Measurements from ENCODE around the gene GAS7.

Gene GAS7

GRCh38 chr17:10130677-10131076 is 67.7 kb downstream of the GAS7 start:
- no peak for DNase-seq (ENCODE audit: low read depth)

- DNase-seq (ENCODE audit: low read depth): no peak
Observed at GRCh38 chr17:10130263-10130662, 68.1 kb downstream of the GAS7 start.

- no peak for DNase-seq (ENCODE audit: low read depth)
Observed at GRCh38 chr17:10127819-10128425, 70.5 kb downstream of the GAS7 start.

GRCh38 chr17:10126616-10127501 is 71.5 kb downstream of the GAS7 start:
- no peak for DNase-seq (ENCODE audit: low read depth)

- DNase-seq (ENCODE audit: low read depth): no peak
Observed at GRCh38 chr17:10126276-10126615, 72.2 kb downstream of the GAS7 start.

GRCh38 chr17:10125531-10126275 is 72.7 kb downstream of the GAS7 start:
- no peak for DNase-seq (ENCODE audit: low read depth)

GRCh38 chr17:10123093-10123492 is 75.3 kb downstream of the GAS7 start:
- no peak for DNase-seq (ENCODE audit: low read depth)

GRCh38 chr17:10121971-10122707 is 76.3 kb downstream of the GAS7 start:
- no peak for DNase-seq (ENCODE audit: low read depth)

GRCh38 chr17:10120749-10121148 is 77.7 kb downstream of the GAS7 start:
- DNase-seq (ENCODE audit: low read depth): no peak

- no peak for DNase-seq (ENCODE audit: low read depth)
Observed at GRCh38 chr17:10120109-10120485, 78.3 kb downstream of the GAS7 start.

- DNase-seq (ENCODE audit: low read depth): no peak
Observed at GRCh38 chr17:10119203-10120108, 79.0 kb downstream of the GAS7 start.

GRCh38 chr17:10118788-10119130 is 79.6 kb downstream of the GAS7 start:
- DNase-seq (ENCODE audit: low read depth): no peak

GRCh38 chr17:10117581-10118001 is 80.8 kb downstream of the GAS7 start:
- no peak for DNase-seq (ENCODE audit: low read depth)

GRCh38 chr17:10116753-10117420 is 81.5 kb downstream of the GAS7 start:
- no peak for DNase-seq (ENCODE audit: low read depth)

- DNase-seq (ENCODE audit: low read depth): no peak
Observed at GRCh38 chr17:10116267-10116666, 82.1 kb downstream of the GAS7 start.

GRCh38 chr17:10115536-10115932 is 82.9 kb downstream of the GAS7 start:
- DNase-seq (ENCODE audit: low read depth): no peak

- peak; percentile 47 for DNase-seq (ENCODE audit: low read depth)
Observed at GRCh38 chr17:10114931-10115535, 83.4 kb downstream of the GAS7 start.

- no peak for DNase-seq (ENCODE audit: low read depth)
Observed at GRCh38 chr17:10112962-10113361, 85.4 kb downstream of the GAS7 start.

- no peak for DNase-seq (ENCODE audit: low read depth)
Observed at GRCh38 chr17:10111907-10112452, 86.4 kb downstream of the GAS7 start.

- no peak for DNase-seq (ENCODE audit: low read depth)
Observed at GRCh38 chr17:10109146-10109545, 89.3 kb downstream of the GAS7 start.
